Suprapubic skin (tissue), 3 donors: ENCODE measurements around the gene STX8.

ENCODE experiments used
- CTCF ChIP-seq, 2 donors: fragments of 200-600 bp in 1 of 2; fragments of 450-650 bp in 1 of 2; sonication (generic) in 1 of 2; IDR thresholded peaks; one replicate each; pipeline ENCODE4 v1.5.1; 2016 to 2019; ENCODE audit warnings: antibody characterized with exemption in 2 of 2, mild to moderate bottlenecking in 1 of 2, moderate library complexity in 1 of 2
- EP300 ChIP-seq: sonication (generic); formaldehyde crosslinking; IDR thresholded peaks from one replicate; pipeline ENCODE4 v1.6.1; 2017; ENCODE audit warnings: antibody characterized with exemption

GRCh38 chr17:9258115-9259015 is 317.3 kb downstream of the STX8 start:
- TF ChIP-seq CTCF (IDR thresholded peaks at IDR 0.05) (no peak), EP300 (no peak)
